ENCODE results near the gene SEMA5A. TPM values are rescaled to one million over a fixed set of nuclear protein-coding genes. Genes with fewer than 3 reads are reported as not detected.

Gene SEMA5A
- polyA plus RNA-seq, 1 of the 3 experiments (the other 2 are of a cell fraction): 0.58 TPM

DNA sequence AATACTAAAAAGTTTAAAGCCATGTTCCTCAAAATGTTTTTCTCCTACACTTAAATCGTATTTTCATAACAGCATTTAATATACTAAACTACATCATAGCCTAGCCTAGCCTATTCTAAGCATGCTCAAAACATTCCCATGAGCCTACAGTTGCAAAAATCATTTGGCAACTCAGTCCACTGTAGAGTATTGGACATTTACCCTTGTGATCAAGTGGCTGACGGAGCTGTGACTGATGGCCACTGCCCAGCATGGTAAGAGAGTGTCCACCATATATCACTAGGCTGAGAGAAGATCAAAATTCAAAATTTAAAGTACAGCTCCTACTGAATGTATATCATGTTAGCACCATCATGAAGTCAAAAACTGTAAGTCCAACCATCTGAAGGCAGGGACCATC lies 30.9 kb downstream of the SEMA5A start:
- Histone ChIP-seq H3K9ac (no peak overlapping the region), H3K36me3 (replicated peaks in 1 of 2; ENCODE audit: control insufficient read depth in 1 of 2, insufficient read depth in 2 of 2, low read length in 1 of 2) (no peaks in the 10 kb centered on the region), H3F3A (replicated peaks; ENCODE audit: insufficient read depth) (no peaks in the 10 kb centered on the region), H3K9me2 (no peaks in the 10 kb centered on the region), H3K4me1 (ENCODE audit: control insufficient read depth in 1 of 2, insufficient read depth in 2 of 2, low read depth in 1 of 2, low read length in 1 of 2) (no peaks in the 10 kb centered on the region; a peak in 1 of 4 replicates), H3K9me3 (no peaks in the 10 kb centered on the region), H3K79me2 (ENCODE audit: insufficient read depth) (no peaks in the 10 kb centered on the region), H4K20me1 (ENCODE audit: insufficient read depth) (no peaks in the 10 kb centered on the region), H3K4me2 (no peak overlapping the region), H3K27ac (ENCODE audit: low read depth in 2 of 2, low read length in 1 of 2) (no peak overlapping the region), H3K27me3 (ENCODE audit: insufficient read depth) (no peaks in the 10 kb centered on the region), H2AFZ (ENCODE audit: low read depth) (no peak overlapping the region), H3K4me3 (ENCODE audit: low read depth in 2 of 2, low read length in 1 of 2) (no peak overlapping the region)
- 43% methylated on average over 2 of the region's 2 CpGs for WGBS (ENCODE audit: low lambda C conversion rate)
- DNase-seq: no peak
- no peak for TF ChIP-seq FOSL2 (IDR thresholded peaks at IDR 0.05; ENCODE audit: borderline replicate concordance, low read depth)
- TF ChIP-seq, protein P1, sequence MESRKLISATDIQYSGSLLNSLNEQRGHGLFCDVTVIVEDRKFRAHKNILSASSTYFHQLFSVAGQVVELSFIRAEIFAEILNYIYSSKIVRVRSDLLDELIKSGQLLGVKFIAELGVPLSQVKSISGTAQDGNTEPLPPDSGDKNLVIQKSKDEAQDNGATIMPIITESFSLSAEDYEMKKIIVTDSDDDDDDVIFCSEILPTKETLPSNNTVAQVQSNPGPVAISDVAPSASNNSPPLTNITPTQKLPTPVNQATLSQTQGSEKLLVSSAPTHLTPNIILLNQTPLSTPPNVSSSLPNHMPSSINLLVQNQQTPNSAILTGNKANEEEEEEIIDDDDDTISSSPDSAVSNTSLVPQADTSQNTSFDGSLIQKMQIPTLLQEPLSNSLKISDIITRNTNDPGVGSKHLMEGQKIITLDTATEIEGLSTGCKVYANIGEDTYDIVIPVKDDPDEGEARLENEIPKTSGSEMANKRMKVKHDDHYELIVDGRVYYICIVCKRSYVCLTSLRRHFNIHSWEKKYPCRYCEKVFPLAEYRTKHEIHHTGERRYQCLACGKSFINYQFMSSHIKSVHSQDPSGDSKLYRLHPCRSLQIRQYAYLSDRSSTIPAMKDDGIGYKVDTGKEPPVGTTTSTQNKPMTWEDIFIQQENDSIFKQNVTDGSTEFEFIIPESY (IDR thresholded peaks at IDR 0.05; ENCODE audit: borderline replicate concordance, low read depth): no peak
- TF ChIP-seq, protein P2, sequence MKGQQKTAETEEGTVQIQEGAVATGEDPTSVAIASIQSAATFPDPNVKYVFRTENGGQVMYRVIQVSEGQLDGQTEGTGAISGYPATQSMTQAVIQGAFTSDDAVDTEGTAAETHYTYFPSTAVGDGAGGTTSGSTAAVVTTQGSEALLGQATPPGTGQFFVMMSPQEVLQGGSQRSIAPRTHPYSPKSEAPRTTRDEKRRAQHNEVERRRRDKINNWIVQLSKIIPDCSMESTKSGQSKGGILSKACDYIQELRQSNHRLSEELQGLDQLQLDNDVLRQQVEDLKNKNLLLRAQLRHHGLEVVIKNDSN (IDR thresholded peaks at IDR 0.05; ENCODE audit: borderline replicate concordance, low read depth): no peak
- no peak for TF ChIP-seq MXI1 (IDR thresholded peaks at IDR 0.05; ENCODE audit: low read depth, low read length)
- TF ChIP-seq CHD2 (IDR thresholded peaks at IDR 0.05; ENCODE audit: low read length, partially characterized antibody): no peak
- no peak for TF ChIP-seq SMC3 (IDR thresholded peaks at IDR 0.05; ENCODE audit: low read depth, low read length)
- TF ChIP-seq, protein P3, sequence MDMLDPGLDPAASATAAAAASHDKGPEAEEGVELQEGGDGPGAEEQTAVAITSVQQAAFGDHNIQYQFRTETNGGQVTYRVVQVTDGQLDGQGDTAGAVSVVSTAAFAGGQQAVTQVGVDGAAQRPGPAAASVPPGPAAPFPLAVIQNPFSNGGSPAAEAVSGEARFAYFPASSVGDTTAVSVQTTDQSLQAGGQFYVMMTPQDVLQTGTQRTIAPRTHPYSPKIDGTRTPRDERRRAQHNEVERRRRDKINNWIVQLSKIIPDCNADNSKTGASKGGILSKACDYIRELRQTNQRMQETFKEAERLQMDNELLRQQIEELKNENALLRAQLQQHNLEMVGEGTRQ (IDR thresholded peaks at IDR 0.05; ENCODE audit: borderline replicate concordance, low read depth, low read length): no peak
- no peak for TF ChIP-seq TEAD4 (IDR thresholded peaks at IDR 0.05; ENCODE audit: borderline replicate concordance, insufficient read depth)
- no peak for TF ChIP-seq RXRA (IDR thresholded peaks at IDR 0.05; ENCODE audit: borderline replicate concordance, low read depth)
- no peak for TF ChIP-seq TCF12 (IDR thresholded peaks at IDR 0.05)
- TF ChIP-seq, protein P4, sequence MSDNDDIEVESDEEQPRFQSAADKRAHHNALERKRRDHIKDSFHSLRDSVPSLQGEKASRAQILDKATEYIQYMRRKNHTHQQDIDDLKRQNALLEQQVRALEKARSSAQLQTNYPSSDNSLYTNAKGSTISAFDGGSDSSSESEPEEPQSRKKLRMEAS (IDR thresholded peaks at IDR 0.05; ENCODE audit: low read depth): no peak
- TF ChIP-seq TAF1 (IDR thresholded peaks at IDR 0.05; ENCODE audit: borderline replicate concordance, low read depth, low read length): no peak
- TF ChIP-seq, protein P5, sequence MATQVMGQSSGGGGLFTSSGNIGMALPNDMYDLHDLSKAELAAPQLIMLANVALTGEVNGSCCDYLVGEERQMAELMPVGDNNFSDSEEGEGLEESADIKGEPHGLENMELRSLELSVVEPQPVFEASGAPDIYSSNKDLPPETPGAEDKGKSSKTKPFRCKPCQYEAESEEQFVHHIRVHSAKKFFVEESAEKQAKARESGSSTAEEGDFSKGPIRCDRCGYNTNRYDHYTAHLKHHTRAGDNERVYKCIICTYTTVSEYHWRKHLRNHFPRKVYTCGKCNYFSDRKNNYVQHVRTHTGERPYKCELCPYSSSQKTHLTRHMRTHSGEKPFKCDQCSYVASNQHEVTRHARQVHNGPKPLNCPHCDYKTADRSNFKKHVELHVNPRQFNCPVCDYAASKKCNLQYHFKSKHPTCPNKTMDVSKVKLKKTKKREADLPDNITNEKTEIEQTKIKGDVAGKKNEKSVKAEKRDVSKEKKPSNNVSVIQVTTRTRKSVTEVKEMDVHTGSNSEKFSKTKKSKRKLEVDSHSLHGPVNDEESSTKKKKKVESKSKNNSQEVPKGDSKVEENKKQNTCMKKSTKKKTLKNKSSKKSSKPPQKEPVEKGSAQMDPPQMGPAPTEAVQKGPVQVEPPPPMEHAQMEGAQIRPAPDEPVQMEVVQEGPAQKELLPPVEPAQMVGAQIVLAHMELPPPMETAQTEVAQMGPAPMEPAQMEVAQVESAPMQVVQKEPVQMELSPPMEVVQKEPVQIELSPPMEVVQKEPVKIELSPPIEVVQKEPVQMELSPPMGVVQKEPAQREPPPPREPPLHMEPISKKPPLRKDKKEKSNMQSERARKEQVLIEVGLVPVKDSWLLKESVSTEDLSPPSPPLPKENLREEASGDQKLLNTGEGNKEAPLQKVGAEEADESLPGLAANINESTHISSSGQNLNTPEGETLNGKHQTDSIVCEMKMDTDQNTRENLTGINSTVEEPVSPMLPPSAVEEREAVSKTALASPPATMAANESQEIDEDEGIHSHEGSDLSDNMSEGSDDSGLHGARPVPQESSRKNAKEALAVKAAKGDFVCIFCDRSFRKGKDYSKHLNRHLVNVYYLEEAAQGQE (IDR thresholded peaks at IDR 0.05; ENCODE audit: low read depth, low read length): no peak
- TF ChIP-seq GABPA (IDR thresholded peaks at IDR 0.05; ENCODE audit: low read depth): no peak
- TF ChIP-seq POLR2AphosphoS5 (IDR thresholded peaks at IDR 0.05; ENCODE audit: low read depth, low read length): no peak
- TF ChIP-seq, protein P6, sequence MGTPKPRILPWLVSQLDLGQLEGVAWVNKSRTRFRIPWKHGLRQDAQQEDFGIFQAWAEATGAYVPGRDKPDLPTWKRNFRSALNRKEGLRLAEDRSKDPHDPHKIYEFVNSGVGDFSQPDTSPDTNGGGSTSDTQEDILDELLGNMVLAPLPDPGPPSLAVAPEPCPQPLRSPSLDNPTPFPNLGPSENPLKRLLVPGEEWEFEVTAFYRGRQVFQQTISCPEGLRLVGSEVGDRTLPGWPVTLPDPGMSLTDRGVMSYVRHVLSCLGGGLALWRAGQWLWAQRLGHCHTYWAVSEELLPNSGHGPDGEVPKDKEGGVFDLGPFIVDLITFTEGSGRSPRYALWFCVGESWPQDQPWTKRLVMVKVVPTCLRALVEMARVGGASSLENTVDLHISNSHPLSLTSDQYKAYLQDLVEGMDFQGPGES (IDR thresholded peaks at IDR 0.05; ENCODE audit: low read depth, low read length): no peak
- no peak for TF ChIP-seq NFIC (IDR thresholded peaks at IDR 0.05; ENCODE audit: borderline replicate concordance)
- TF ChIP-seq NRF1 (IDR thresholded peaks at IDR 0.05; ENCODE audit: low read depth, low read length): no peak
- ChIA-PET POLR2A (no interaction called here), CTCF (interaction anchor here (0.9 to 1.5 kb wide), 3 partner anchors 8 to 29 kb away, joined by 3 to 5 read pairs (median 4); no protein-coding TSS in a partner anchor)
